SK-N-MC (cell line): ENCODE data around the gene KCNH5.
"Not testable (repeated sequence)": the region's sequence is repeated elsewhere in the genome, so short reads cannot be mapped to it uniquely, and the experiment has no call there.

ENCODE experiments used
- DNase-seq: peaks from one replicate; pipeline ENCODE4 v3.0.0-alpha.2; 2011; ENCODE audit warnings: low read depth, low spot score
- H3K27ac ChIP-seq: fragments of 200-600 bp; sonication (generic); 2 replicates; pipeline ENCODE4 v1.5.1; 2016; ENCODE audit warnings: mixed run types
- H3K36me3 ChIP-seq: fragments of 200-600 bp; sonication (generic); 2 replicates; pipeline ENCODE4 v1.6.1; 2017; ENCODE audit warnings: antibody characterized with exemption, low read length, mixed read lengths; ENCODE audit not compliant: insufficient read depth
- H3K4me3 ChIP-seq: fragments of 200-600 bp; sonication (generic); 2 replicates; pipeline ENCODE4 v1.5.1; 2016
- H3K9ac ChIP-seq: fragments of 200-600 bp; sonication (generic); 2 replicates; pipeline ENCODE4 v1.8.0; 2017; ENCODE audit warnings: mixed run types, mixed read lengths; ENCODE audit not compliant: insufficient read length
- H3K9me3 ChIP-seq: fragments of 200-600 bp; sonication (generic); 2 replicates; pipeline ENCODE4 v1.6.1; 2017; ENCODE audit warnings: low read depth, mild to moderate bottlenecking, antibody characterized with exemption, low read length, moderate library complexity, mixed read lengths
- EZH2 ChIP-seq: fragments of 200-600 bp; sonication (generic); IDR thresholded peaks from one replicate; pipeline ENCODE4 v1.6.1; 2017; ENCODE audit warnings: antibody characterized with exemption
- FOXP2 ChIP-seq: optimal IDR thresholded peaks from 2 replicates; pipeline ENCODE3; 2011; ENCODE audit warnings: mild to moderate bottlenecking, moderate library complexity; ENCODE audit not compliant: insufficient read depth; ENCODE audit errors: extremely low read length, control extremely low read depth
- POLR2AphosphoS5 ChIP-seq: IDR thresholded peaks from 2 replicates; pipeline ENCODE4 v1.6.1; 2012; ENCODE audit warnings: mild to moderate bottlenecking, low read depth, low read length, borderline replicate concordance

KCNH5 gene

GRCh38 chr14:62889364-62889763, 155.9 kb downstream of the KCNH5 start:
- no peak overlapping the region for H3K27ac ChIP-seq
- no peak overlapping the region for H3K4me3 ChIP-seq
- no peaks in the 10 kb centered on the region for H3K36me3 ChIP-seq
- TF ChIP-seq EZH2 (no peak), FOXP2 (no peak), POLR2AphosphoS5 (no peak)
- no peak overlapping the region for H3K9ac ChIP-seq
- H3K9me3 ChIP-seq, result no peaks in the 10 kb centered on the region
- no peak for DNase-seq

- TF ChIP-seq EZH2, result no peak
- TF ChIP-seq FOXP2, result no peak
- no peak for TF ChIP-seq POLR2AphosphoS5
- Histone ChIP-seq H3K27ac (no peak overlapping the region), H3K4me3 (no peak overlapping the region), H3K9me3 (no peaks in the 10 kb centered on the region), H3K36me3 (no peaks in the 10 kb centered on the region), H3K9ac (no peak overlapping the region)
- no peak for DNase-seq
Observed at GRCh38 chr14:62886461-62886860, 158.8 kb downstream of the KCNH5 start.

- H3K9ac ChIP-seq, result no peak overlapping the region
- no peak for DNase-seq
- H3K27ac ChIP-seq, result no peak overlapping the region
- H3K9me3 ChIP-seq, result no peaks in the 10 kb centered on the region
- TF ChIP-seq POLR2AphosphoS5 (no peak), FOXP2 (no peak), EZH2 (no peak)
- no peak overlapping the region for H3K4me3 ChIP-seq
- no peaks in the 10 kb centered on the region for H3K36me3 ChIP-seq
Observed at GRCh38 chr14:62885451-62885850, 159.8 kb downstream of the KCNH5 start.

GRCh38 chr14:62882967-62883366, 162.3 kb downstream of the KCNH5 start:
- H3K9me3 ChIP-seq, result no peaks in the 10 kb centered on the region
- DNase-seq, result no peak
- H3K36me3 ChIP-seq, result no peaks in the 10 kb centered on the region
- TF ChIP-seq POLR2AphosphoS5 (no peak), FOXP2 (no peak), EZH2 (no peak)
- H3K9ac ChIP-seq, result no peak overlapping the region
- no peak overlapping the region for H3K4me3 ChIP-seq
- no peak overlapping the region for H3K27ac ChIP-seq

GRCh38 chr14:62866376-62866775, 178.9 kb downstream of the KCNH5 start:
- no peak for DNase-seq
- TF ChIP-seq EZH2 (no peak), POLR2AphosphoS5 (no peak), FOXP2 (no peak)
- no peak overlapping the region for H3K9ac ChIP-seq
- no peaks in the 10 kb centered on the region for H3K9me3 ChIP-seq
- H3K27ac ChIP-seq, result no peak overlapping the region
- no peaks in the 10 kb centered on the region for H3K36me3 ChIP-seq
- no peak overlapping the region for H3K4me3 ChIP-seq

- no peaks in the 10 kb centered on the region for H3K36me3 ChIP-seq
- no peak for DNase-seq
- H3K9ac ChIP-seq, result no peak overlapping the region
- no peak overlapping the region for H3K4me3 ChIP-seq
- H3K27ac ChIP-seq, result no peak overlapping the region
- TF ChIP-seq EZH2 (no peak), POLR2AphosphoS5 (no peak), FOXP2 (no peak)
- H3K9me3 ChIP-seq, result no peaks in the 10 kb centered on the region
Observed at GRCh38 chr14:62864588-62864987, 180.7 kb downstream of the KCNH5 start.

- not testable (repeated sequence) for H3K27ac ChIP-seq, H3K36me3 ChIP-seq, H3K9me3 ChIP-seq, H3K9ac ChIP-seq, H3K4me3 ChIP-seq, DNase-seq
Observed at GRCh38 chr14:62858011-62858410, 187.2 kb downstream of the KCNH5 start.

GRCh38 chr14:62854951-62855350, 190.3 kb downstream of the KCNH5 start:
- TF ChIP-seq EZH2 (no peak), FOXP2 (no peak), POLR2AphosphoS5 (no peak)
- DNase-seq, result no peak
- no peaks in the 10 kb centered on the region for H3K9me3 ChIP-seq
- H3K4me3 ChIP-seq, result no peak overlapping the region
- no peak overlapping the region for H3K27ac ChIP-seq
- no peaks in the 10 kb centered on the region for H3K36me3 ChIP-seq
- no peak overlapping the region for H3K9ac ChIP-seq

- no peak for TF ChIP-seq POLR2AphosphoS5
- no peak for TF ChIP-seq EZH2
- no peak for TF ChIP-seq FOXP2
- Histone ChIP-seq H3K9me3 (no peaks in the 10 kb centered on the region), H3K9ac (no peak overlapping the region), H3K36me3 (no peaks in the 10 kb centered on the region), H3K27ac (no peak overlapping the region), H3K4me3 (no peak overlapping the region)
- no peak for DNase-seq
Observed at GRCh38 chr14:62847168-62847567, 198.1 kb downstream of the KCNH5 start.

GRCh38 chr14:62844546-62844945, 200.7 kb downstream of the KCNH5 start:
- Histone ChIP-seq H3K9me3 (no peaks in the 10 kb centered on the region), H3K4me3 (no peak overlapping the region), H3K36me3 (no peaks in the 10 kb centered on the region), H3K9ac (no peak overlapping the region), H3K27ac (peak overlapping the region; percentile 34; the same call in 1 of the 2 replicates)
- no peak for TF ChIP-seq POLR2AphosphoS5
- no peak for TF ChIP-seq EZH2
- no peak for TF ChIP-seq FOXP2
- no peak for DNase-seq
